C1 segment of cervical spinal cord (tissue), 14 donors: ENCODE measurements around the gene INPP5K.
A peak's percentile ranks its signal among the peaks of the same experiment; 100 is the strongest.
"Not testable (repeated sequence)": the region's sequence is repeated elsewhere in the genome, so short reads cannot be mapped to it uniquely, and the experiment has no call there.

Source experiments
- DNase-seq, 14 donors: peaks; one replicate each; lab custom pipeline; 2025; lab: John Stamatoyannopoulos, UW

The INPP5K gene

DNA sequence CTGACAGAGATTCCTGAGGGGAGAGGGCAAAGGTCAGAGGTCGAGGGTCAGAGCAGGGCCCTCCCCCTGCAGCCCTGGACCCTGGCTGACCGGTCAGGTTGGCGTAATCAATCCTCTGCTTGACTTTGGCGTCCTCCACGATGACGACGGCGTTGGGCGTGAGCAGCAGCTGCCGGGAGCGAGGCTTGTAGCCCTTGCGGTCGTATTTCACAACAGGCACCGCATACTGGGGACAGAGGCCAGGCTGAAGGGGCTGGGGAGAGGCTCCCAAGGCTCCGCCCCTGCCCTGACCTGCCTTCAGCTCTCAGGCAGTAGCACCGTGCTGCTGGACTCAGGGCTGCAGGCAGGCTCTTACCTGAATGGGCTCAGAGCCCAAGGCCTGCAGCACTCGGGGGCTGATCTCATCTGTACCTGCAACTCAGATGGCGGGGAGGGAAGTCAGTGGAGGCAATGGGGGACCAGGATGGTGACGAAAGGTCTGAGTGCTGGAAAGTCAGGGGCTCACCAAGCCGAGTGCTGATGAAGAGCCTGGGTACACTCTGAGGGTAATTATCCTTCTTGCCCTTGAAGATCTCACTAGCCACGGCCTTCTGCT lies 48.4 kb downstream of the INPP5K start:
- DNase-seq = no peak

DNA sequence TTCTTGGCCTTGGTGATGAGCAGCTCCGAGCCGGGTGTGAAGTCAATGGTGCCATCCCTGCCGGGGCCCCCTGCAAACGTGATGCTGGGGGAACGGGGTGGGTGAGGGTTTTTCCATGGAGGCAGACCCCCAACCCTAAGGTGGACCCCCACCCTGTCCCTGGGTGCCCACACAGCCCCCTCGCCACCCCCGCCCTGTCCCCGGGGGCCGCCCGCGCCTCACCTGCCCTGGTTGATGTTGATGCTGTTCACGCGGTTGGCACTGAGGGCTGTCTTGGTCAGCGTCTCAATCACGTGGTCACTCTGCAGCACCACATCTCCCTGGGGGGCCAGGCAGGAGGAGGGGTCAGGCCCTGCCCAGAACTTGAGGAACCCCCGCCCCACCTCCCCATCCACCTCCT lies 49.2 kb downstream of the INPP5K start:
- no peak for DNase-seq

- DNase-seq = no peak
Observed at GRCh38 chr17:1464186-1464585, 52.2 kb downstream of the INPP5K start.

DNA sequence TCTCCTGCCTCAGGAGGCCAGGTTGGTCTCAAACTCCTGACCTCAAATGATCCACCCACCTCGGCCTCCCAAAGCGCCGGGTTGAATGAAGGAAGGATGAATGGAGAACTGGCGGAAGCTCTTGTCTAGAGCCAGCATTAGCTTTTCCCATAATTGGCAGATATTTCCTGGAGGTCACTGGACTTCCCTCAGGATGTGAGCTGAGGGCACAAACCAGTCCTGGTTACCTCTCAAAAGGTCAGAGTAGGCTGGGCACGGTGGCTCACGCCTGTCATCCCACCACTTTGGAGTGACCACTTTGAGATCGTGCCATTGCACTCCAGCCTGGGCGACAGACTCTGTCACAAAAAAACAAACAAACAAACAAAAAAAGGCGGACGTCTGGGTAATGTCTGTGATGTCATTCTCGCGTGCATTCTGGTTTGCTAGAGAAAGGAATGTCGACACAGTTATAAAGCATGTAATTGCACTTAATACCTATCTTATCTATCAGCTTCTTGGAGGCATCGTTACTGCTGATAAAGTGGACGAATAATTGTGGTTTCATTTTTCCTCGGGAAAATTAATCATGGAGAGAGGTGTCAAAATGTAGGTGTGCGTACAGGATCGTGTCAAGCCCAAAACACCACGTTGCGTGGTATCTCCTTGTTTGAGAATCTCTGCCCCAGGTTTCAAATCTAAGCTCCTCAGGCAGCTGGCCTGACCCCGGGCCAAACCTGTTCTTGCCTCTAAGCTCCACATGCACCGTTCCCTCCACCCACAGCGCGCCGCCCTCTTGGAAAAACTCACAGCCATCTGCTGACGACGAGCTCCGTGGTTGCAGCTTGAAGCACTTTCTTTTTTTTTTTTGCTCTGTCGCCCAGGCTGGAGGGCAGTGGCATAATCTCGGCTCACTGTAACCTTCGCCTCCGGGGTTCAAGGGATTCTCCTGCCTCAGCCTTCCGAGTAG lies 54.0 kb downstream of the INPP5K start:
- peak in 2 of 14 donors; percentile 7 to 76 for DNase-seq

- no peak for DNase-seq
Observed at GRCh38 chr17:1461198-1461944, 55.0 kb downstream of the INPP5K start.

GRCh38 chr17:1460233-1460632 lies 56.2 kb downstream of the INPP5K start:
- DNase-seq = peak in 5 of 14 donors; percentile 15 to 88 (median 43)

- peak; percentile 60 to 99 (median 94) for DNase-seq
Observed at GRCh38 chr17:1455797-1456599, 60.4 kb downstream of the INPP5K start, which contains the start of gene CRK. Gene CRK, minus strand, starts transcription at chr17:1456232. Its CDS starts 115 bp downstream, at chr17:1456117.

DNA sequence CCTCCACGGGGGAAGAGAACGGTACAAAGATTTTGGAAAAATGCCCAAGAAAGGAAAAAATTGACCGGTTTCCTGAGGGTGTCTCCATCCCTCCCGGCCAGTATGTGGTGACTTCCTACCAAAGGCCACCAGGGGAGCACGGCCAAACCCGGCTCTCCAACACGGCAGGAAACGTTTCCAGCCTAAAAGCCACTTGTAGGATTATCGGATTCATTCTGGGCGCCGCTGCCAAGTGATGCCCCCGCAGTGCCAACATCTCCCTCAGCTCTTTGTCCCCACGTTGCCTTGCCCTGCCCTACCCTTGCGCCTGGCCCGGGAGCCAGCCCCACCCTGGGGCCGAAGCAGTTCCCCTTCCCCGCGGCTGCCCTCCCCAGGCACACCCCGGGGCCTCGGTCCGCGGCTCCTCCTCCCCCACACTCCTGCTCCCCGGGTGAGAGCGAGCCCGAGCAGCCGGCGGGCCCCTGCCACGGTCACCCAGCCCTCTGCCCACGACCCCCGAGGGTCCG lies 61.1 kb downstream of the INPP5K start:
- DNase-seq = peak in 10 of 14 donors; percentile 16 to 73 (median 46)

DNA sequence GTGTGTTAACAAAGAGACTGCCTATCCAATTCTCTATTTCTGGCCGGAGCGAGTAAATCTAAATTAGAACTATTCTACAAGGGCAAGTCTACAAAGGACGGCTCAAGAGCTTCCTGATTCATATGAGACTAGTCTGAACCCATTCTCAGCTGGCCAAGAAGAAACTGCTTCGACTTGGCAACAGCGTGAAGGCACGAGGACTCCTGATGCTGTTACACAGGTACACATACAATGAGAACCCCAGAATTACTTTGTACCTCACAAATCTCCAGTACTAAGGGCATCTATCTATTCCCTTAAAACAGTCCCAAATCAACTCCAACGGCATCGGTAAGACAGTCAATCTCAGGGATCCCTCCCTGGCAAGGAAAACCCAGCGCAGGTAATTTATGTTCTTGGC lies 61.9 kb downstream of the INPP5K start:
- DNase-seq = no peak

DNA sequence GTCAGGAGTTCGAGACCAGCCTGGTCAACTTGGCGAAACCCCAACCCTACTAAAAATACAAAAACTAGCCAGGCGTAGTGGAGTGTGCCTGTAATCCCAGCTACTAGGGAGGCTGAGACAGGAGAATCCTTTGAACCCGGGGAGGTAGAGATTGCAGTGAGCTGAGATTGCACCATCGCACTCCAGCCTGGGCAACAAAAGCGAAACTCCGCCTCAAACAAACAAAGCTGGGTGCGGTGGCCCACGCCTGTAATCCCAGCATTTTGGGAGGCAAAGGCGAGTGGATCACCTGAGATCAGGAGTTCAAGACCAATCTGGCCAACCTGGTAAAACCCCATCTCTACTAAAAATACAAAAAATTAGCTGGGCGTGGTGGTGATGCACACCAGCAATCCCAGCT lies 62.7 kb downstream of the INPP5K start:
- not testable (repeated sequence) for DNase-seq

- no peak for DNase-seq
Observed at GRCh38 chr17:1452836-1453235, 63.6 kb downstream of the INPP5K start.

DNA sequence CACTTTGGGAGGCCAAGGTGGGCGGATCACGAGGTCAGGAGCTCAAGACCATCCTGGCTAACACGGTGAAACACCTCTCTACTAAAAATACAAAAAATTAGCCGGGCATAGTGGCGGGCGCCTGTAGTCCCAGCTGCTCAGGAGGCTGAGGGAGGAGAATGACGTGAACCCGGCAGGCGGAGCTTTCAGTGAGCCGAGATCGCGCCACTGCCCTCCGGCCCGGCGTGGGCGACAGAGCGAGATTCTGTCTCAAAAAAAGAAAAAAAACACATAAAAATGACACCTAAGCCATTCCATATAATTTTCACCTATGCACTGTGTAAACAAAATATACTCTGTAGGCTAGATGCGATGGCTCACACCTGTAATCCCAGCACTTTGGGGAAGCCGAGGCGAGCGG lies 66.2 kb downstream of the INPP5K start:
- not testable (repeated sequence) for DNase-seq

DNA sequence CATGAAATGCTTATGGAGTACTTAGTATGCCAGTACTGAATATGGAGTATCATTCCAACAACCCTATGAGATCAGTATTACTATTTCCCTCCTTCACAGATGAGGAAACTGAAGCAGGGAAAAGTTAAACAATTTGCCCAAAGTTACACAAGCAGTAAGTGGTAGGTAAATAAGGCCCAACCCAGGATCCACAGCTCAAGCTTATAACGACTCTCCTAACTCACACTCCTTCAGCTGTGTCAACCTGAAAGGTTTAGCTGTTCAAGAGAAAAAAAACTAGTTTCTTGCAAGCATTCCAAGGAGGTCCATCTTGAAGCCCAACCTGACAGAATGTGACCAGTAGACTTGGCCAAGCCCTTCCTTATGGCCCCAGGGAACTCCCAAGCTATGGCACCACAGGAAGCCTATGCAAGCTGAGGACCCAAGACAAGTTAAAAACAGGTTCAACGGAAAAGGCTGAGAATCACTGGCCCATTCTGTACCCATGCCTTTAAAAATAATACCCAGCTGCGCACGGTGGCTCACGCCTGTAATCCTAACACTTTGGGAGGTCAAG lies 66.9 kb downstream of the INPP5K start:
- no peak for DNase-seq

DNA sequence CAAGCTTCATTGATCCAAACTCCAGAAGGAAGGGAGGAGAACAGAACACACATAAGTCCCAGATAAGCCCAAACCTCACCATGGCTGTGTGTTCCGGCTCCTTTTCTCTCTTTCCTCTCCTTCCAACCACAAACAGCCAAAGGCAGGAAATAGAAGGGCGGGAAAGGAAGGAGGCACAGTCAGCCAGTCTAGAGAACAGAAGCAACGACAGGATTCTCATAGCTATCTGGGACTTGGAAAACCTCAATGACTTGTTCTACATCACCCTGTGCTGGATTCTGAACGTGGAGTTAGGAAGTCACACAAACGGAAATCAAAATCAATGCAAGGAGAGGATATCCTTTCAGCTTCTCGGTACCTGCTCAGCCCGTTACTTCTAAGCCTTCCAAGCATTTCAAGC lies 69.4 kb downstream of the INPP5K start:
- DNase-seq = no peak

DNA sequence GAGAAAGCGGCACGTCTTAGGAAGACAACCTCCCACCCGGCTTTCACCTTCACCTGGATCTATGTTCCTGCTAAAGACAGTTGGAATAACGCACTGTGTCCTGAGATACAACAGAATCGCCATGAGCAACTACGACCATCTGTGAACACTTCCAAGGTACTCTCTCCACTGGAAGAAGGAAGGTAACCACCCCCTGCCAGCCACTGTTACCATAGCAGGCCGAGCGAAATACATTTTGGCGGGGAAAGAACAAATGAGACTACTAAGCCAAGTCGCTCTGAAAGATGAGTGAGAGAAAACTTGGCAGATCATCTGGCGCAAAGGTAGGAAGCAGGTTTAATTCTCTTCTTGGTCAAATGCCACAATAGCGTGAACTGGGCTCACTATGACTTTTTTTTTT lies 70.2 kb downstream of the INPP5K start:
- DNase-seq = peak in 1 of 14 donors; percentile 30

- DNase-seq = not testable (repeated sequence)
Observed at GRCh38 chr17:1445695-1446094, 70.7 kb downstream of the INPP5K start.
